GM12864 (cell line): ENCODE results near the gene BAZ1B.
"Not testable (repeated sequence)": the region's sequence is repeated elsewhere in the genome, so short reads cannot be mapped to it uniquely, and the experiment has no call there.

Source experiments
- DNase-seq: peaks from one replicate; pipeline ENCODE4 v3.0.0-alpha.2; 2011; ENCODE audit warnings: low read depth
- H3K4me3 ChIP-seq: 2 replicates; pipeline ENCODE4 v1.5.1; 2011; ENCODE audit warnings: mild to moderate bottlenecking, low read depth, low read length, control low read depth
- TF ChIP-seq, protein P1 (sequence below): IDR thresholded peaks from 2 replicates; pipeline ENCODE4 v1.5.1; 2011; ENCODE audit warnings: low read depth, mild to moderate bottlenecking, moderate library complexity, low read length, control low read depth, inconsistent platforms; ENCODE audit errors: missing control alignments

BAZ1B gene

DNA sequence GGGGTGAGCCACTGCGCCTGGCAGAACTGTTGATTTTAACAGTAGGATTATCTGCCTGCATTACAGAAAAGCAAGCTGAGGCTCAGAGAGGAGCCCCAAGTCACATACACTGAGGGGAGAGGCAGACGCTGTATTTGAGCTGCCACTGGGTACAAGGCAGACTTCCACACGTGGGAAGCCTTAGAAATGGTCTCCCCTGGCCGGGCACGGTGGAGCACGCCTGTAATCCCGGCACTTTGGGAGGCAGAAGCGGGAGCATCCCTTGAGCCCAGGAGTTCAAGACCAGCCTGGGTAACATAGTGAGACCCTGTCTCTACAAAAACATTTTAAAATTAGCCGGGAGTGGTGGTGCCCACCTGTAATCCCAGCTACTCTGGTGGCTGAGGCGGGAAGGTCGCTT, 89.4 kb downstream of the BAZ1B start:
- H3K4me3 ChIP-seq = no peak overlapping the region
- TF ChIP-seq, protein P1, sequence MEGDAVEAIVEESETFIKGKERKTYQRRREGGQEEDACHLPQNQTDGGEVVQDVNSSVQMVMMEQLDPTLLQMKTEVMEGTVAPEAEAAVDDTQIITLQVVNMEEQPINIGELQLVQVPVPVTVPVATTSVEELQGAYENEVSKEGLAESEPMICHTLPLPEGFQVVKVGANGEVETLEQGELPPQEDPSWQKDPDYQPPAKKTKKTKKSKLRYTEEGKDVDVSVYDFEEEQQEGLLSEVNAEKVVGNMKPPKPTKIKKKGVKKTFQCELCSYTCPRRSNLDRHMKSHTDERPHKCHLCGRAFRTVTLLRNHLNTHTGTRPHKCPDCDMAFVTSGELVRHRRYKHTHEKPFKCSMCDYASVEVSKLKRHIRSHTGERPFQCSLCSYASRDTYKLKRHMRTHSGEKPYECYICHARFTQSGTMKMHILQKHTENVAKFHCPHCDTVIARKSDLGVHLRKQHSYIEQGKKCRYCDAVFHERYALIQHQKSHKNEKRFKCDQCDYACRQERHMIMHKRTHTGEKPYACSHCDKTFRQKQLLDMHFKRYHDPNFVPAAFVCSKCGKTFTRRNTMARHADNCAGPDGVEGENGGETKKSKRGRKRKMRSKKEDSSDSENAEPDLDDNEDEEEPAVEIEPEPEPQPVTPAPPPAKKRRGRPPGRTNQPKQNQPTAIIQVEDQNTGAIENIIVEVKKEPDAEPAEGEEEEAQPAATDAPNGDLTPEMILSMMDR = no peak
- no peak for DNase-seq

DNA sequence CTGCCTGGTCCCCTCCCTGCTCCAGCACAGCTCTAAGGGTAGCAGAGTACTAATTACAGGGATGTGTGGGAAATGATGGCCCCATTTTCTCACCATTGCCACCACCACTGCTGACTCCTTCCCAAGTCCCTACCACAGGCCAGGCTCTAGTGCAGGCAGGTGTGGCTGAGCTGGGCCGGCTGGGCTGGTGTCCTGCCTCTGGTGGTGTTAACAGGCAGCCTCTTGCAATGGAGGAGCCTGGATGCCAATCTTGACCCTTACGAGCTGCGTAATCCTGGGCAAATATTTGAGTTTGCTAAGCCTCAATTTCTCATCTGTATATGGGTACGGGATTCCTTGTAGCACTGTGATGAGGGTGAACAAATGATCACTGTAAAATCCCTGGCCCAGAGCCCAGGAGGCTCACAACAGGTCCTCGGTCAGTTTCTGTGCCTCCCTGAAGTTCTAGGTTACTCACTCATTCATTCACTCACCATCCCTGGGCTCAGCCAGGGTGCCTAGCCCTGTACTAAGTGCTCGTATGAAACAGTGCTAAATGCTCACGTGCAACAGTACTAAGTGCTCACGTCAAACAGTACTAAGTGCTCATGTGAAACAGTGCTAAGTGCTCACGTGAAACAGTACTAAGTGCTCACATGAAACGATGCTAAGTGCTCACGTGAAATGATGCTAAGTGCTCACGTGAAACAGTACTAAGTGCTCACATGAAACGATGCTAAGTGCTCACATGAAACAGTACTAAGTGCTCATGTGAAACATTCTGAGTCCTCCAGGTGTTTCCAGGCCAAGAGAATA, 90.9 kb downstream of the BAZ1B start:
- TF ChIP-seq, protein P1 = no peak
- no peak overlapping the region for H3K4me3 ChIP-seq
- no peak for DNase-seq

- not testable (repeated sequence) for DNase-seq, H3K4me3 ChIP-seq
Observed at GRCh38 chr7:73430540-73430939, 91.6 kb downstream of the BAZ1B start.

DNA sequence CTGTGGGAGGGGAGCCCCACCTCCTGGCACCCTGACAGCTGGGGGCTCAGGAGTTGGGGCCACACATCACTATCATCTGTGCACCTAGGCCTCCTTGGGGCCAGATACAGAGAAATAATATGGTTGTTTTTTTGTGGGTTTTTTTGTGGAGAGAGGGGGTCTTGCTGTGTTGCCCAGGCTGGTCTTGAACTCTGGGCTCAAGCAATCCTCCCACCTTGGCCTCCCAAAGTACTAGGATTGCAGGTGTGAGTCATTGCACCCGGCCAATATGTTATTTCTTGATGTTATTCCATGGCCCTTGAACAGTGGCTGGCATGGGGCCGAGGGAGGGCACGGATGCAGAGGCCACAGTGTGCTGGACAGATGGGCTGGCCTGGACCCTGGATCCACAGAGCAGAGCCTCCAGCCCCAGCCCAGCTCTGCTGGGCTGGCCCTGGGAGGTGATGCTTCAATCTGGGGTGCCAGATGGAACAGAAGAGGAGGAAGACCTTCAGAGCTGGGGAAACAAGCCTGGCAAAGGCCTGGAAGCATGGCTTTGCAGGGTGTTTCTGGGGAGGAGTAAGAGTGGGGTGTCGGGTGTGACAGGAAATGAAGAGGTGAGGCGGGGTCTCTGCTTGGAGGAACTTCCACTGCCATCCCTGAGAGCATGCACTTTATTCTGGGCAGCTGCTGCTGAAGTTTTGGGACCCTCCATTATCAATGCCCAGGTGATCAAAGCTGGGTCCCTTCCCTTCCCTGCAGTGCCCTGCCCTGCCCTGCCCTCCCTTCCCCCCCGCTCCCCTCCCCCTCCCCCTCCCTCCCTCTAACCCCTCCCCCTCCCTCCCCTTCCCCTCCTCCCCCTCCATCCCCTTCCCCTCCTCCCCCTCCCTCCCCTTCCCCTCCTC, 92.2 kb downstream of the BAZ1B start:
- no peak overlapping the region for H3K4me3 ChIP-seq
- DNase-seq = no peak
- TF ChIP-seq, protein P1 = no peak

GRCh38 chr7:73429215-73429614, 92.9 kb downstream of the BAZ1B start:
- no peak overlapping the region for H3K4me3 ChIP-seq
- DNase-seq = no peak
- TF ChIP-seq, protein P1 = no peak

- TF ChIP-seq, protein P1 = no peak
- no peak overlapping the region for H3K4me3 ChIP-seq
- no peak for DNase-seq
Observed at GRCh38 chr7:73427902-73428787, 93.9 kb downstream of the BAZ1B start.

DNA sequence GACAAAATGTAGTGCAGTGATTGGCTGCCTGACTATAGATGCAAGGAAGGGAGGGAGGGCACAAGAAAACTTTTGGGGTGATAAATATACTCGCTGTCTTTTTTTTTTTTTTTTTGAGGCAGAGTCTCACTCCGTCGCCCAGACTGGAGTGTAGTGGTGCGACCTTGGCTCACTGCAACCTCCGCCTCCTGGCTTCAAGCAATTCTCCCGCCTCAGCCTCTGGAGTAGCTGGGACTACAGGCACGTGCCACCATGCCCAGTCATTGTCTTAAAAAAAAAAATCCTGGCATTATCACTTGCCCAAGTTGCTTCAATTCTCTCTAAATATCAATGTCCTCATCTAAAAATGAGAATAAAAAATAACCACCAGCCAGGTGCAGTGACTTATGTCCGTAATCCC, 96.1 kb downstream of the BAZ1B start:
- DNase-seq = no peak
- no peak overlapping the region for H3K4me3 ChIP-seq
- TF ChIP-seq, protein P1 = no peak
